Measurements from ENCODE around the gene ZDHHC20.

GRCh38 chr13:21371011-21371410 lies 88.1 kb downstream of the ZDHHC20 start:
- TF ChIP-seq BHLHE40 (IDR thresholded peaks at IDR 0.05; ENCODE audit: borderline replicate concordance) (no peak), FOXM1 (IDR thresholded peaks at IDR 0.05; ENCODE audit: borderline replicate concordance) (no peak), NFRKB (IDR thresholded peaks at IDR 0.05) (no peak), ARNT (IDR thresholded peaks at IDR 0.05) (no peak), SP1 (IDR thresholded peaks at IDR 0.05) (no peak), LEF1 (IDR thresholded peaks at IDR 0.05; ENCODE audit: borderline replicate concordance) (no peak), ELF4 (IDR thresholded peaks at IDR 0.05) (no peak), TARDBP (IDR thresholded peaks at IDR 0.05) (no peak), HDGF (IDR thresholded peaks at IDR 0.05; ENCODE audit: borderline replicate concordance) (no peak), SUZ12 (IDR thresholded peaks at IDR 0.05) (no peak), ZNF384 (IDR thresholded peaks at IDR 0.05) (no peak), FOXA1 (IDR thresholded peaks at IDR 0.05) (no peak), L3MBTL2 (conservative IDR thresholded peaks at IDR 0.05) (no peak), PKNOX1 (IDR thresholded peaks at IDR 0.05) (no peak)

Data from HEK293T (cell line).